LNCaP clone FGC (cell line): ENCODE results near the gene SMIM24.

ENCODE experiments used
- DNase-seq: peaks from one replicate; pipeline ENCODE4 v3.0.0-alpha.2; 2011; ENCODE audit warnings: low read depth
- H3K4me3 ChIP-seq: 2 replicates; pipeline ENCODE4 v1.5.1; 2011; ENCODE audit warnings: mild to moderate bottlenecking, low read depth, low read length, control low read depth
- TF ChIP-seq, protein P1 (sequence below): IDR thresholded peaks from 2 replicates; pipeline ENCODE4 v1.5.1; 2012; ENCODE audit warnings: mild to moderate bottlenecking; ENCODE audit not compliant: control insufficient read depth, insufficient read depth; ENCODE audit errors: extremely low read depth

The SMIM24 gene

GRCh38 chr19:3478409-3479176, 1.7 kb downstream of the SMIM24 start:
- no peak overlapping the region for H3K4me3 ChIP-seq
- DNase-seq = no peak
- TF ChIP-seq, protein P1, sequence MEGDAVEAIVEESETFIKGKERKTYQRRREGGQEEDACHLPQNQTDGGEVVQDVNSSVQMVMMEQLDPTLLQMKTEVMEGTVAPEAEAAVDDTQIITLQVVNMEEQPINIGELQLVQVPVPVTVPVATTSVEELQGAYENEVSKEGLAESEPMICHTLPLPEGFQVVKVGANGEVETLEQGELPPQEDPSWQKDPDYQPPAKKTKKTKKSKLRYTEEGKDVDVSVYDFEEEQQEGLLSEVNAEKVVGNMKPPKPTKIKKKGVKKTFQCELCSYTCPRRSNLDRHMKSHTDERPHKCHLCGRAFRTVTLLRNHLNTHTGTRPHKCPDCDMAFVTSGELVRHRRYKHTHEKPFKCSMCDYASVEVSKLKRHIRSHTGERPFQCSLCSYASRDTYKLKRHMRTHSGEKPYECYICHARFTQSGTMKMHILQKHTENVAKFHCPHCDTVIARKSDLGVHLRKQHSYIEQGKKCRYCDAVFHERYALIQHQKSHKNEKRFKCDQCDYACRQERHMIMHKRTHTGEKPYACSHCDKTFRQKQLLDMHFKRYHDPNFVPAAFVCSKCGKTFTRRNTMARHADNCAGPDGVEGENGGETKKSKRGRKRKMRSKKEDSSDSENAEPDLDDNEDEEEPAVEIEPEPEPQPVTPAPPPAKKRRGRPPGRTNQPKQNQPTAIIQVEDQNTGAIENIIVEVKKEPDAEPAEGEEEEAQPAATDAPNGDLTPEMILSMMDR = no peak

- TF ChIP-seq, protein P1 = no peak
- no peak overlapping the region for H3K4me3 ChIP-seq
- DNase-seq = no peak
These were observed 2.4 kb downstream of the SMIM24 start for GRCh38 chr19:3477951-3478350.

DNA sequence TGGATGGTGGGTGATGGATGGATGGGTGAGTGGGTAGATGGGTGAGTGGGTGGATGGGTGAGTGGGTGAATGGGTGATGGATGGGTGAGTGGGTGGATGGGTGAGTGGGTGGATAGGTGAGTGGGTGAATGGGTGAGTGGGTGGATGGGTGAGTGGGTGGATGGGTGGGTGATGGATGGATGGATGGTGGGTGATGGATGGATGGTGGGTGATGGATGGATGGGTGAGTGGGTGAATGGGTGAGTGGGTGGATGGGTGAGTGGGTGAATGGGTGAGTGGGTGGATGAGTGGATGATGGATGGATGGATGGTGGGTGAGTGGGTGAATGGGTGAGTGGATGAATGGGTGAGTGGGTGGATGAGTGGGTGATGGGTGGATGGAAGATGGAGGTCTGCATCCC, 2.8 kb downstream of the SMIM24 start:
- no peak for DNase-seq
- TF ChIP-seq, protein P1 = no peak
- no peak overlapping the region for H3K4me3 ChIP-seq

DNA sequence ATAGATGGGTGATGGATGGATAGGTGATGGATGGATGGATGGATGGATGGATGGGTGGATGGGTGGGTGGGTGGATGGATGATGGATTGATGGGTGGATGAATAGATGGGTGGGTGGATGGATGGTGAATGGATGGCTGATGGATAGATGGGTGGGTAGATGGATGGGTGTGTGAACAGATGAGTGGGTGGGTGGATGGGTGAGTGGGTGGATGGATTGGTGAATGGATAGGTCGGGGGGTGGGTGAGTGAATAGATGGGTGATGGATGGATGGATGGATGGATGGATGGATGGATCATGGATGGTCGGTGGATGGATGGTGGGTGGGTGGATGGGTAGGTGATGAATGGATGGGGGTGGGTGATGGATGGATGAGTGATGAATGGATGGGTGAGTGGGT, 3.5 kb downstream of the SMIM24 start:
- no peak overlapping the region for H3K4me3 ChIP-seq
- TF ChIP-seq, protein P1 = no peak
- DNase-seq = no peak

GRCh38 chr19:3475449-3475848, 4.9 kb downstream of the SMIM24 start:
- no peak overlapping the region for H3K4me3 ChIP-seq
- TF ChIP-seq, protein P1 = no peak
- no peak for DNase-seq

- no peak overlapping the region for H3K4me3 ChIP-seq
- DNase-seq = no peak
- TF ChIP-seq, protein P1 = no peak
These were observed 5.7 kb downstream of the SMIM24 start for GRCh38 chr19:3474614-3475013.

DNA sequence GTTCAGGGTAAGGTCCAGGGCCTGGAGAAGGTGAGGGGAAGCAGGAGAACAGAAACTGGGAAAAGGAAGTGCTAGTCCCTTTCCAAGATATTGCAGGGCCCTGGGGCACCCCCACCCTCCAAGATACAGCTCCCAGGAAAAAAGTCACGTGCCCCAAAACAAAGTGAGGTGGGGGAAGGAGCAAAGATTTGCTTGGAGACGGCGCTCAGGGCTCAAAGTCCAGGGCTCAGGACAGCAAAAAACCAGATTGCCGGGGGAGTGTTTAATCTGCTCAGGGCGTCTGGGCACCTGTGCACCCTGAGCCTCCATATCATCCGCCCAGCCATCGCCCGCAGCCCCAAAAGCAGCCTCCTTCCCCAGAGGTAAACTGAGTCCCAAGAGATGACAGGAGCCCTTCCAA, 6.3 kb downstream of the SMIM24 start:
- no peak for DNase-seq

More for the DNA sequence above, 6.3 kb downstream of the SMIM24 start:
- no peak overlapping the region for H3K4me3 ChIP-seq
- TF ChIP-seq, protein P1 = no peak
